KMS-11 (cell line): ENCODE measurements around the gene MTO1.
A peak's percentile ranks its signal among the peaks of the same experiment; 100 is the strongest.
"Not testable (repeated sequence)": the region's sequence is repeated elsewhere in the genome, so short reads cannot be mapped to it uniquely, and the experiment has no call there.

Source experiments
- H2AFZ ChIP-seq: fragments of 200-600 bp; sonication (generic); 2 replicates; pipeline ENCODE4 v1.6.1; 2016; ENCODE audit warnings: antibody characterized with exemption, mixed run types, low read depth
- H3K27ac ChIP-seq: fragments of 200-600 bp; sonication (generic); 2 replicates; pipeline ENCODE4 v1.6.1; 2016; ENCODE audit warnings: mild to moderate bottlenecking, mixed run types
- H3K27me3 ChIP-seq: fragments of 200-600 bp; sonication (generic); 2 replicates; pipeline ENCODE4 v1.6.1; 2017; ENCODE audit warnings: mild to moderate bottlenecking, low read depth, mixed run types, moderate library complexity; ENCODE audit not compliant: insufficient read depth
- H3K36me3 ChIP-seq: fragments of 200-600 bp; sonication (generic); 2 replicates; pipeline ENCODE4 v1.6.1; 2017; ENCODE audit warnings: mild to moderate bottlenecking, mixed run types; ENCODE audit not compliant: insufficient read depth
- H3K4me1 ChIP-seq: fragments of 200-600 bp; sonication (generic); 2 replicates; pipeline ENCODE4 v1.6.1; 2016; ENCODE audit warnings: mild to moderate bottlenecking, low read depth, mixed run types; ENCODE audit not compliant: poor library complexity, severe bottlenecking
- H3K4me2 ChIP-seq: fragments of 200-600 bp; sonication (generic); 2 replicates; pipeline ENCODE4 v1.7.0; 2016; ENCODE audit warnings: mild to moderate bottlenecking, mixed run types
- H3K4me3 ChIP-seq: fragments of 200-600 bp; sonication (generic); IDR thresholded peaks from 2 replicates; pipeline ENCODE4 v1.6.1; 2017; ENCODE audit warnings: low read depth, low read length, mixed read lengths; ENCODE audit not compliant: insufficient read depth
- H3K79me2 ChIP-seq: fragments of 200-600 bp; sonication (generic); 2 replicates; pipeline ENCODE4 v1.6.1; 2016; ENCODE audit warnings: low read depth, mixed run types; ENCODE audit not compliant: insufficient read depth
- H3K9ac ChIP-seq: fragments of 200-600 bp; sonication (generic); 2 replicates; pipeline ENCODE4 v1.6.1; 2016; ENCODE audit warnings: mild to moderate bottlenecking, mixed run types
- H4K20me1 ChIP-seq: fragments of 200-600 bp; sonication (generic); 2 replicates; pipeline ENCODE4 v1.6.1; 2016; ENCODE audit warnings: mild to moderate bottlenecking, mixed run types; ENCODE audit not compliant: insufficient read depth
- TF ChIP-seq, protein P1 (sequence below): fragments of 200-600 bp; sonication (generic); conservative IDR thresholded peaks from 2 replicates; pipeline ENCODE4 v1.6.1; 2017; ENCODE audit warnings: low read depth, mild to moderate bottlenecking, antibody characterized with exemption, low read length, moderate library complexity, mixed read lengths

Gene MTO1

DNA sequence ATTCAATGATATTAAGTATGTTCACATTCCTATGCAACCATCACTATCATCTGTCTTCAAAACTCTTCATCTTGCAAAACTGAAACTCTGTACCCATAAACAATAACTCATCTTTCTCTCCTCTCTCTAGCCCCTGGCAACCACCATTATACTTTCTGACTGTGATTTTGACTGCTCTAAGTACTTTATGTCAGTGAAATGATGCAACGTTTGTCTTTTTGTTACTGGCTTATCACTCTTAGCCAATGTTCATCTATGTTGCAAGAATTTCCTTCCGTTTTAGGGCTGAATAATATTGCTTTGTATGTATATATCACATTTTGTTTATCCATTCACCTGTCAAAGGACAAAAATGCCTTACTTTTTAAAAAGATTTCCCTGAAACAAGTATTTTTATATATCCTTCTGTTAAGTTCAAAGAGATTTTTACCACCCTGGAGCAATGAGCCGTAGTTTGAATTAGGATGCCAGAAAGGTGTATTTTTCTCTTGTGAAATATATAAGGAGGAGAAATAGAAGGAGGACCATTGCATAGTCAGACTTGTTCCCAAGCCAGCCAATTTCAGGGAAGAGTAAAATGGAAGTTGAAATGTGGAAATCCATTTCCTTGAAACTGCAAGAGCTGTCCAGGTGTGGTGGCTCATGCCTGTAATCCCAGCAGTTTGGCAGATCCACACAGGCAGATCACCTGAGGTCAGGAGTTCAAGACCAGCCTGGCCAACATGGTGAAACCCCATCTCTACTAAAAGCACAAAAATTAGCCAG, 5.5 kb upstream of the MTO1 start:
- Histone ChIP-seq H3K9ac (no peak overlapping the region), H3K79me2 (peaks cover 10% of the 10 kb centered on the region), H4K20me1 (no peaks in the 10 kb centered on the region), H3K4me3 (no peak overlapping the region), H3K27me3 (no peaks in the 10 kb centered on the region), H3K36me3 (no peaks in the 10 kb centered on the region), H3K27ac (peak overlapping the region; percentile 37; the same call in 1 of the 2 replicates), H3K4me1 (peaks cover 52% of the 10 kb centered on the region), H3K4me2 (peak overlapping the region; percentile 36; the same call in 1 of the 2 replicates), H2AFZ (no peak overlapping the region)
- TF ChIP-seq, protein P1, sequence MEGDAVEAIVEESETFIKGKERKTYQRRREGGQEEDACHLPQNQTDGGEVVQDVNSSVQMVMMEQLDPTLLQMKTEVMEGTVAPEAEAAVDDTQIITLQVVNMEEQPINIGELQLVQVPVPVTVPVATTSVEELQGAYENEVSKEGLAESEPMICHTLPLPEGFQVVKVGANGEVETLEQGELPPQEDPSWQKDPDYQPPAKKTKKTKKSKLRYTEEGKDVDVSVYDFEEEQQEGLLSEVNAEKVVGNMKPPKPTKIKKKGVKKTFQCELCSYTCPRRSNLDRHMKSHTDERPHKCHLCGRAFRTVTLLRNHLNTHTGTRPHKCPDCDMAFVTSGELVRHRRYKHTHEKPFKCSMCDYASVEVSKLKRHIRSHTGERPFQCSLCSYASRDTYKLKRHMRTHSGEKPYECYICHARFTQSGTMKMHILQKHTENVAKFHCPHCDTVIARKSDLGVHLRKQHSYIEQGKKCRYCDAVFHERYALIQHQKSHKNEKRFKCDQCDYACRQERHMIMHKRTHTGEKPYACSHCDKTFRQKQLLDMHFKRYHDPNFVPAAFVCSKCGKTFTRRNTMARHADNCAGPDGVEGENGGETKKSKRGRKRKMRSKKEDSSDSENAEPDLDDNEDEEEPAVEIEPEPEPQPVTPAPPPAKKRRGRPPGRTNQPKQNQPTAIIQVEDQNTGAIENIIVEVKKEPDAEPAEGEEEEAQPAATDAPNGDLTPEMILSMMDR = no peak

DNA sequence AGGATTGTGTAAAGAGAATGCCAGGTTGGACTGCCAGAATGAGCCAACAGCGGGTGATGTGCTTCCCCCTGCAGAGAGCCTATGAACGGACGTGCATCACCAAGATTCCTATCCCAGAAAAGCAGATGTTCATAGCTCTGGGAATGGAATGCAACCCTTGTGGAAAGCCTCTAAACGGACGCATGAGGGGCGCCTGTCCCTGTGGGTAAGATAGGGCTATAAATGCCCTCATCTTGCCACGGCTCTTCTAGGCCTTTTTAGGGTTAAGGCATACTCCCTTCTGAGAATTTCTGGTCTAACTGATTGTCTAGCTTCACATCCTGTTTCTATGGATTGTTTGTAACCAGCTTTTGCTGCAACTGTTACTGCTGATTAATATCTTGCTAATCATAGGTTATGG, 2.1 kb upstream of the MTO1 start:
- H2AFZ ChIP-seq, H3K4me3 ChIP-seq, H3K4me2 ChIP-seq, H3K9ac ChIP-seq, H3K27ac ChIP-seq, H3K27me3 ChIP-seq, H3K36me3 ChIP-seq, H4K20me1 ChIP-seq: not testable (repeated sequence)
- Histone ChIP-seq H3K4me1 (peaks cover 59% of the 10 kb centered on the region), H3K79me2 (peaks cover 26% of the 10 kb centered on the region)

DNA sequence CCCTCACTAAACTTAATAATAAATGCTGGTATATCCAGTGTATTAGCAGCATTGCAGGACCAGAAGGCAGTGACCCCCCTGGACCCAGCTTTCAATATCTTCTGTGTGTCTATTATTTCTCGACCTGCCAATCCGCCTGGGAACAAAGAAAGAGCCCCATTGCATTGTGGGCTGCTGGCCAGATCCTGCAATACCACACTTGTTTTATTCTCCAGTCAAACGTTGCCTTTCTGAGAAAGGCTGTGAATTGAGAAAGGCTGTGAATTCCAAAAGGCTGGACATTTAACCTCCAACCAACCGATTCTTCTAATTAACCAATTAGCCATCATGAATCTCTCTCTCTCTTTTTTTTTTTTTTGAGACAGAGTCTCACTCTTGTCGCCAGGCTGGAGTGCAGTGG, 1.5 kb upstream of the MTO1 start:
- H3K27me3 ChIP-seq = no peaks in the 10 kb centered on the region
- H3K79me2 ChIP-seq = peaks cover 32% of the 10 kb centered on the region
- TF ChIP-seq, protein P1 = no peak
- H3K4me2 ChIP-seq = no peak overlapping the region; the same call in 1 of the 2 replicates
- H4K20me1 ChIP-seq = no peaks in the 10 kb centered on the region
- no peak overlapping the region for H3K4me3 ChIP-seq
- no peaks in the 10 kb centered on the region for H3K36me3 ChIP-seq
- H2AFZ ChIP-seq = no peak overlapping the region
- peaks cover 58% of the 10 kb centered on the region for H3K4me1 ChIP-seq
- H3K27ac ChIP-seq = no peak overlapping the region
- H3K9ac ChIP-seq = no peak overlapping the region

DNA sequence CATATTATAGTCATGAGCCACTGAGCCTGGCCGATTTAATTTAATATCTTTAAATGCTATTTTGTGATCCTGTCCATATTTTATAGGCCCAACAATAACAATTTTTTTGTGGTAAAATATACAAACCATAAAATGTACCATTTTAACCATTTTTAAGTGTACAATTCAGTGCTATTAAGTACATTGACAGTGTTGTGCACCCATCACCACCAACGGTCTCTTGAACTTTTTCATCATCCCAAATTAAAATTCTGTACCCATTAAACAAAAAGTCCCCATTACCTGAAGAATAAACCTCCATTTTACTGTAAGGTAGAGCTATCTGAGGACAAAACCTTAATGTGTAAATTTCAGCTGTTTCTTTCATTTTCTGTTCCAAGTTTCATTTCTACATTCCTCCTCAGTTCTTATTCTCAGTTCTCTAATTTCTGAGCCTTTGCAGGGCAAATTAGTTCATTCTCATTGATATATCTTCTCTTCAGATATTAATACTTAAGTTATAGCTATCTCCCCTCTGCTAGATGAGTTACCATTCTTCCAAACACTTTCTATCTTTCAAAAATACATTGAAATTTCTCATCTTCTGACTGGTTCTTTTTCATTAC, 10.3 kb downstream of the MTO1 start:
- TF ChIP-seq, protein P1 = no peak
- peak overlapping the region; percentile 85 for H3K27ac ChIP-seq
- H3K4me2 ChIP-seq = peak overlapping the region; percentile 91
- peak overlapping the region; percentile 44; the same call in 1 of the 2 replicates for H3K9ac ChIP-seq
- no peaks in the 10 kb centered on the region for H4K20me1 ChIP-seq
- H3K27me3 ChIP-seq = no peaks in the 10 kb centered on the region
- no peak overlapping the region for H3K4me3 ChIP-seq
- H3K36me3 ChIP-seq = peaks cover 9% of the 10 kb centered on the region; the same call in 1 of the 2 replicates
- peaks cover 13% of the 10 kb centered on the region for H3K79me2 ChIP-seq
- H3K4me1 ChIP-seq = peaks cover 60% of the 10 kb centered on the region
- H2AFZ ChIP-seq = no peak overlapping the region

DNA sequence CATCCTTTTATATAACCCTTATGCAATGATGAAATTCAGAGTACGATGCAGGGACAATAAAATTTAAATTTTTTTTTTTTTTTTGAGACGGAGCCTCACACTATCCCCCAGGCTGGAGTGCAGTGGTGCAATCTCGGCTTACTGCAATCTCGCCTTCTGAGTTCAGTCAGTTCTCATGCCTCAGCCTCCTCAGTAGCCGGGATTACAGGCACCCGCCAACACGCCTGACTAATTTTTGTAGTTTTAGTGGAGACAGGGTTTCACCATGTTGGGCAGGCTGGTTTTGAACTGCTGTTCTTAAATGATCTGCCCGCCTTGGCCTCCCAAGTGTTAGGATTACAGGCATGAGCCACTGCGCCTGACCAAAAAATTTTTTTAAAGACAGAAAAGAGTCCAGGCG, 15.2 kb downstream of the MTO1 start:
- H3K27ac ChIP-seq = no peak overlapping the region
- H3K4me1 ChIP-seq = peaks cover 21% of the 10 kb centered on the region
- H3K79me2 ChIP-seq = no peaks in the 10 kb centered on the region
- no peaks in the 10 kb centered on the region for H4K20me1 ChIP-seq
- no peak overlapping the region for H3K4me2 ChIP-seq
- peaks cover 10% of the 10 kb centered on the region; the same call in 1 of the 2 replicates for H3K36me3 ChIP-seq
- TF ChIP-seq, protein P1 = no peak
- no peak overlapping the region for H3K4me3 ChIP-seq
- no peak overlapping the region for H3K9ac ChIP-seq
- no peaks in the 10 kb centered on the region for H3K27me3 ChIP-seq
- H2AFZ ChIP-seq = no peak overlapping the region
